NCI-H2107 (cell line): ENCODE data around the gene SEMG1.

Experiments
- DNase-seq: peaks from one replicate; lab custom pipeline; 2025; lab: John Stamatoyannopoulos, UW

Gene SEMG1

GRCh38 chr20:45221076-45221475 lies 14.2 kb downstream of the SEMG1 start, which contains the start of gene SEMG2:
Gene SEMG2 (plus strand): TSS chr20:45221373. CDS start chr20:45221390, 17 bp downstream.
- DNase-seq, result no peak

GRCh38 chr20:45223136-45223535 lies 16.3 kb downstream of the SEMG1 start:
- no peak for DNase-seq

- DNase-seq, result no peak
These were observed 19.5 kb downstream of the SEMG1 start for GRCh38 chr20:45226287-45226686.

- no peak for DNase-seq
These were observed 22.6 kb downstream of the SEMG1 start for GRCh38 chr20:45229264-45230056.

GRCh38 chr20:45230631-45231030 lies 23.8 kb downstream of the SEMG1 start:
- no peak for DNase-seq

- DNase-seq, result no peak
These were observed 29.2 kb downstream of the SEMG1 start for GRCh38 chr20:45235995-45236394.

GRCh38 chr20:45238139-45238538 lies 31.3 kb downstream of the SEMG1 start:
- DNase-seq, result no peak

- DNase-seq, result no peak
These were observed 39.3 kb downstream of the SEMG1 start for GRCh38 chr20:45246109-45246508.

- no peak for DNase-seq
These were observed 41.0 kb downstream of the SEMG1 start for GRCh38 chr20:45247865-45248264.

- DNase-seq, result no peak
These were observed 41.8 kb downstream of the SEMG1 start for GRCh38 chr20:45248609-45249008.

- DNase-seq, result no peak
These were observed 45.2 kb downstream of the SEMG1 start for GRCh38 chr20:45251884-45252560.

GRCh38 chr20:45253261-45253660 lies 46.4 kb downstream of the SEMG1 start:
- no peak for DNase-seq

- DNase-seq, result no peak
These were observed 47.8 kb downstream of the SEMG1 start, which contains the start of gene SLPI for GRCh38 chr20:45254383-45255262. Gene SLPI (minus strand): TSS chr20:45254564. CDS start chr20:45254543, 21 bp downstream.

GRCh38 chr20:45257161-45257560 lies 50.3 kb downstream of the SEMG1 start:
- DNase-seq, result no peak

GRCh38 chr20:45257711-45258110 lies 50.9 kb downstream of the SEMG1 start:
- DNase-seq, result no peak

GRCh38 chr20:45258259-45258658 lies 51.4 kb downstream of the SEMG1 start:
- no peak for DNase-seq

GRCh38 chr20:45258664-45259063 lies 51.8 kb downstream of the SEMG1 start:
- no peak for DNase-seq
